Measurements from ENCODE around the gene TTC17.

The TTC17 gene

DNA sequence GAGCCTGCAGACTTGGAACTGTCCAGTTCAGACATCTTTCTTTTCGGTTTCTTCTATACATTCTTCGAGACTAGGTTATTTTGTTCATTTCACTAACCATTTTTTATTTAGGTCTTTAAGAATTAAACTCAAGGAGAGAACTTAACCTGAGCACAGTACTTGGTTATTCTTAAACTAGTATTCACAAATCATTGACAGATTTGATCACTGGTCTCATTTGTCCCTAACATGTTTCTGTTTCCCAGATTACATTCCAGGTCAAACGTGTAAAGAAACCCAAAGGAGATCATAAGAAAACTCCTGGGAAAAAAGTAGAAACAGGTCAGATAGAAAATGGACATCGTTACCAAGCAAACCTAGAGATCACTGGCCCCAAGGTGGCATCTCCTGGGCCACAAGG lies 85.1 kb downstream of the TTC17 start:
- H3K18ac ChIP-seq (ENCODE audit: low read length): no peak overlapping the region
- H2BK5ac ChIP-seq (ENCODE audit: low read length): no peak overlapping the region
- H2BK120ac ChIP-seq (ENCODE audit: low read depth, low read length): no peak overlapping the region
- no peak overlapping the region for H3K4me2 ChIP-seq (ENCODE audit: insufficient read depth, low read length, poor library complexity, severe bottlenecking)
- no peak for DNase-seq (ENCODE audit: low spot score)
- no peaks in the 10 kb centered on the region for H3K27me3 ChIP-seq (ENCODE audit: control insufficient read depth in 3 of 3, insufficient read depth in 3 of 3, low read depth in 1 of 3, low read length in 3 of 3)
- H3K36me3 ChIP-seq (replicated peaks in 1 of 2; ENCODE audit: control insufficient read depth in 2 of 2, insufficient read depth in 2 of 2, low read length in 2 of 2): peaks cover 13 to 99% of the 10 kb centered on the region in 2 donors
- no peak overlapping the region for H3K9ac ChIP-seq (ENCODE audit: low read depth, low read length, poor library complexity)
- H3K79me1 ChIP-seq (ENCODE audit: low read depth, low read length): no peaks in the 10 kb centered on the region
- no peak overlapping the region for H3K27ac ChIP-seq (replicated peaks; ENCODE audit: low read length)
- no peak overlapping the region for H3K4ac ChIP-seq (ENCODE audit: low read length)
- no peak overlapping the region for H2BK15ac ChIP-seq (ENCODE audit: low read length)
- H3K14ac ChIP-seq (ENCODE audit: low read length): no peak overlapping the region
- H4K8ac ChIP-seq (ENCODE audit: low read depth, low read length): no peak overlapping the region
- no peak overlapping the region for H2AFZ ChIP-seq (ENCODE audit: low read length)
- H4K91ac ChIP-seq (ENCODE audit: low read depth, low read length, poor library complexity): no peak overlapping the region
- no peaks in the 10 kb centered on the region for H3K9me3 ChIP-seq (replicated peaks in 1 of 2; ENCODE audit: control insufficient read depth in 2 of 2, insufficient read depth in 1 of 2, low read depth in 1 of 2, low read length in 2 of 2)
- no peak overlapping the region for H2BK12ac ChIP-seq (ENCODE audit: low read length)
- H3K23ac ChIP-seq (ENCODE audit: low read depth, low read length, poor library complexity): no peak overlapping the region
- H3K4me1 ChIP-seq (ENCODE audit: control insufficient read depth in 2 of 2, insufficient read depth in 1 of 2, low read depth in 1 of 2, low read length in 2 of 2): peaks cover 0 to under 1% of the 10 kb centered on the region in 2 donors
- H3K4me3 ChIP-seq (ENCODE audit: low read length in 2 of 2): no peak overlapping the region
- H2AK5ac ChIP-seq (ENCODE audit: low read depth, low read length): no peak overlapping the region
- no CpG with 5 or more reads among the region's 4 CpGs for WGBS, 2 donors (ENCODE audit: extremely low coverage in 2 of 2, insufficient read length in 2 of 2, insufficient replicate concordance in 1 of 2)

GRCh38 chr11:43447151-43447550 lies 88.4 kb downstream of the TTC17 start:
- no peak overlapping the region for H3K14ac ChIP-seq (ENCODE audit: low read length)

DNA sequence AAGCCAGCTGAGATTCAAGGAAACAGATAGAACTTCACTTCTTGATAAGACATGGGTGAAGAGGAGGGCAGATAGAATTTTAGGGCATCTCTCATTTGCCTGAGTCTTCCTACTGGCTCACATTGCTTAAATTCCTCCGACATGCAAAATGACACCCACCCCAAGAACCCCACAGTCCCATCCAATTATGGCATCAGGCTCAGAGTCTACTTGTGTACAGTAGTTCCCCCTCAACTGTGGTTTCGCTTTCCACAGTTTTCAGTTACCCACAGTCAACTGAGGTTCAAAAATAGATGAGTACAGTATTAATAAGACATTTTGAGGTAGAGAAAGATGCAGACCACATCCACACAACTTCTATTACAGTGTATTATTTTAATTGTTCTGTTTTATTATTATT lies 99.8 kb downstream of the TTC17 start:
- Histone ChIP-seq H3K27me3 (ENCODE audit: control insufficient read depth in 3 of 3, insufficient read depth in 3 of 3, low read depth in 1 of 3, low read length in 3 of 3) (no peaks in the 10 kb centered on the region), H3K27ac (replicated peaks; ENCODE audit: low read length) (no peak overlapping the region), H3K18ac (ENCODE audit: low read length) (no peak overlapping the region), H3K14ac (ENCODE audit: low read length) (no peak overlapping the region), H2AK5ac (ENCODE audit: low read depth, low read length) (no peak overlapping the region), H3K4ac (ENCODE audit: low read length) (no peak overlapping the region), H2BK120ac (ENCODE audit: low read depth, low read length) (no peak overlapping the region), H2BK5ac (ENCODE audit: low read length) (no peak overlapping the region), H4K91ac (ENCODE audit: low read depth, low read length, poor library complexity) (no peak overlapping the region), H3K23ac (ENCODE audit: low read depth, low read length, poor library complexity) (no peak overlapping the region), H3K4me1 (ENCODE audit: control insufficient read depth in 2 of 2, insufficient read depth in 1 of 2, low read depth in 1 of 2, low read length in 2 of 2) (no peaks in the 10 kb centered on the region), H3K36me3 (replicated peaks in 1 of 2; ENCODE audit: control insufficient read depth in 2 of 2, insufficient read depth in 2 of 2, low read length in 2 of 2) (peaks cover 16 to 95% of the 10 kb centered on the region in 2 donors), H2AFZ (ENCODE audit: low read length) (no peak overlapping the region), H3K9me3 (replicated peaks in 1 of 2; ENCODE audit: control insufficient read depth in 2 of 2, insufficient read depth in 1 of 2, low read depth in 1 of 2, low read length in 2 of 2) (peaks cover 3 to 14% of the 10 kb centered on the region in 2 donors), H3K79me1 (ENCODE audit: low read depth, low read length) (no peaks in the 10 kb centered on the region), H2BK12ac (ENCODE audit: low read length) (no peak overlapping the region), H3K4me2 (ENCODE audit: insufficient read depth, low read length, poor library complexity, severe bottlenecking) (no peak overlapping the region), H2BK15ac (ENCODE audit: low read length) (no peak overlapping the region), H3K4me3 (ENCODE audit: low read length in 2 of 2) (no peak overlapping the region), H4K8ac (ENCODE audit: low read depth, low read length) (no peak overlapping the region), H3K9ac (ENCODE audit: low read depth, low read length, poor library complexity) (no peak overlapping the region)
- no CpG with 5 or more reads among the region's 2 CpGs for WGBS, 2 donors (ENCODE audit: extremely low coverage in 2 of 2, insufficient read length in 2 of 2, insufficient replicate concordance in 1 of 2)
- DNase-seq (ENCODE audit: low spot score): no peak

More at GRCh38 chr11:43447151-43447550, 88.4 kb downstream of the TTC17 start:
- Histone ChIP-seq H2AK5ac (ENCODE audit: low read depth, low read length) (no peak overlapping the region), H3K9me3 (replicated peaks in 1 of 2; ENCODE audit: control insufficient read depth in 2 of 2, insufficient read depth in 1 of 2, low read depth in 1 of 2, low read length in 2 of 2) (no peaks in the 10 kb centered on the region), H3K36me3 (replicated peaks in 1 of 2; ENCODE audit: control insufficient read depth in 2 of 2, insufficient read depth in 2 of 2, low read length in 2 of 2) (peaks cover 20 to 100% of the 10 kb centered on the region in 2 donors), H3K9ac (ENCODE audit: low read depth, low read length, poor library complexity) (no peak overlapping the region), H3K27ac (replicated peaks; ENCODE audit: low read length) (no peak overlapping the region), H4K8ac (ENCODE audit: low read depth, low read length) (no peak overlapping the region), H3K23ac (ENCODE audit: low read depth, low read length, poor library complexity) (no peak overlapping the region), H2BK12ac (ENCODE audit: low read length) (no peak overlapping the region), H3K27me3 (ENCODE audit: control insufficient read depth in 3 of 3, insufficient read depth in 3 of 3, low read depth in 1 of 3, low read length in 3 of 3) (no peaks in the 10 kb centered on the region), H3K4ac (ENCODE audit: low read length) (no peak overlapping the region), H3K79me1 (ENCODE audit: low read depth, low read length) (no peaks in the 10 kb centered on the region), H2BK120ac (ENCODE audit: low read depth, low read length) (no peak overlapping the region), H4K91ac (ENCODE audit: low read depth, low read length, poor library complexity) (no peak overlapping the region), H3K4me3 (ENCODE audit: low read length in 2 of 2) (no peak overlapping the region), H2BK15ac (ENCODE audit: low read length) (no peak overlapping the region), H3K4me2 (ENCODE audit: insufficient read depth, low read length, poor library complexity, severe bottlenecking) (no peak overlapping the region), H2BK5ac (ENCODE audit: low read length) (no peak overlapping the region), H3K18ac (ENCODE audit: low read length) (no peak overlapping the region), H2AFZ (ENCODE audit: low read length) (no peak overlapping the region), H3K4me1 (ENCODE audit: control insufficient read depth in 2 of 2, insufficient read depth in 1 of 2, low read depth in 1 of 2, low read length in 2 of 2) (peaks cover 0 to 4% of the 10 kb centered on the region in 2 donors)
- DNase-seq (ENCODE audit: low spot score): no peak

- Histone ChIP-seq H2BK5ac (ENCODE audit: low read length) (no peak overlapping the region), H2BK12ac (ENCODE audit: low read length) (no peak overlapping the region), H4K8ac (ENCODE audit: low read depth, low read length) (no peak overlapping the region), H3K4me1 (ENCODE audit: control insufficient read depth in 2 of 2, insufficient read depth in 1 of 2, low read depth in 1 of 2, low read length in 2 of 2) (no peaks in the 10 kb centered on the region), H3K4me2 (ENCODE audit: insufficient read depth, low read length, poor library complexity, severe bottlenecking) (no peak overlapping the region), H3K9ac (ENCODE audit: low read depth, low read length, poor library complexity) (no peak overlapping the region), H2BK15ac (ENCODE audit: low read length) (no peak overlapping the region), H3K79me1 (ENCODE audit: low read depth, low read length) (no peaks in the 10 kb centered on the region), H3K36me3 (replicated peaks in 1 of 2; ENCODE audit: control insufficient read depth in 2 of 2, insufficient read depth in 2 of 2, low read length in 2 of 2) (peaks cover 15 to 95% of the 10 kb centered on the region in 2 donors), H2BK120ac (ENCODE audit: low read depth, low read length) (no peak overlapping the region), H3K18ac (ENCODE audit: low read length) (no peak overlapping the region), H3K9me3 (replicated peaks in 1 of 2; ENCODE audit: control insufficient read depth in 2 of 2, insufficient read depth in 1 of 2, low read depth in 1 of 2, low read length in 2 of 2) (peaks cover 3 to 20% of the 10 kb centered on the region in 2 donors), H3K4ac (ENCODE audit: low read length) (no peak overlapping the region), H3K23ac (ENCODE audit: low read depth, low read length, poor library complexity) (no peak overlapping the region), H3K27ac (replicated peaks; ENCODE audit: low read length) (no peak overlapping the region), H3K27me3 (ENCODE audit: control insufficient read depth in 3 of 3, insufficient read depth in 3 of 3, low read depth in 1 of 3, low read length in 3 of 3) (no peaks in the 10 kb centered on the region), H2AFZ (ENCODE audit: low read length) (no peak overlapping the region), H2AK5ac (ENCODE audit: low read depth, low read length) (no peak overlapping the region), H3K4me3 (ENCODE audit: low read length in 2 of 2) (no peak overlapping the region), H3K14ac (ENCODE audit: low read length) (no peak overlapping the region), H4K91ac (ENCODE audit: low read depth, low read length, poor library complexity) (no peak overlapping the region)
- DNase-seq (ENCODE audit: low spot score): no peak
- WGBS, 2 donors (ENCODE audit: extremely low coverage in 2 of 2, insufficient read length in 2 of 2, insufficient replicate concordance in 1 of 2): no CpG with 5 or more reads among the region's 1 CpG
These were observed 100.5 kb downstream of the TTC17 start for GRCh38 chr11:43459246-43459645.

Data from neuronal stem cell (in vitro differentiated cells).